NCI-H1105 (cell line): ENCODE results near the gene NR2C2.

Experiments
- DNase-seq: peaks from one replicate; lab custom pipeline; 2025; lab: John Stamatoyannopoulos, UW

NR2C2 gene

GRCh38 chr3:15023719-15024118 is 76.3 kb downstream of the NR2C2 start:
- DNase-seq, result no peak

- no peak for DNase-seq
These were observed 82.2 kb downstream of the NR2C2 start for GRCh38 chr3:15029625-15030024.

GRCh38 chr3:15032650-15033049 is 85.3 kb downstream of the NR2C2 start:
- DNase-seq, result no peak

GRCh38 chr3:15033103-15033502 is 85.7 kb downstream of the NR2C2 start:
- DNase-seq, result no peak

- no peak for DNase-seq
These were observed 90.9 kb downstream of the NR2C2 start for GRCh38 chr3:15038306-15038705.

- no peak for DNase-seq
These were observed 93.5 kb downstream of the NR2C2 start for GRCh38 chr3:15040844-15041243.

GRCh38 chr3:15041950-15042349 is 94.6 kb downstream of the NR2C2 start:
- no peak for DNase-seq

GRCh38 chr3:15042936-15043335 is 95.6 kb downstream of the NR2C2 start:
- DNase-seq, result no peak

- DNase-seq, result no peak
These were observed 96.2 kb downstream of the NR2C2 start for GRCh38 chr3:15043408-15044171.

- DNase-seq, result no peak
These were observed 96.9 kb downstream of the NR2C2 start for GRCh38 chr3:15044326-15044725.

GRCh38 chr3:15045667-15046066 is 98.3 kb downstream of the NR2C2 start:
- DNase-seq, result no peak

GRCh38 chr3:15049584-15049983 is 102.2 kb downstream of the NR2C2 start:
- DNase-seq, result no peak

GRCh38 chr3:15050405-15051092 is 103.2 kb downstream of the NR2C2 start:
- DNase-seq, result no peak

- DNase-seq, result no peak
These were observed 104.1 kb downstream of the NR2C2 start for GRCh38 chr3:15051531-15051930.

GRCh38 chr3:15052335-15053242 is 105.2 kb downstream of the NR2C2 start:
- DNase-seq, result no peak

GRCh38 chr3:15053541-15053940 is 106.2 kb downstream of the NR2C2 start:
- no peak for DNase-seq

GRCh38 chr3:15055019-15055557 is 107.7 kb downstream of the NR2C2 start:
- DNase-seq, result no peak

GRCh38 chr3:15056676-15057404 is 109.5 kb downstream of the NR2C2 start:
- no peak for DNase-seq

GRCh38 chr3:15060029-15060428 is 112.6 kb downstream of the NR2C2 start:
- DNase-seq, result no peak

GRCh38 chr3:15063238-15063637 is 115.9 kb downstream of the NR2C2 start:
- no peak for DNase-seq

GRCh38 chr3:15063656-15064286 is 116.4 kb downstream of the NR2C2 start:
- no peak for DNase-seq
